Measurements from ENCODE around the gene R3HCC1L.

Gene R3HCC1L

DNA sequence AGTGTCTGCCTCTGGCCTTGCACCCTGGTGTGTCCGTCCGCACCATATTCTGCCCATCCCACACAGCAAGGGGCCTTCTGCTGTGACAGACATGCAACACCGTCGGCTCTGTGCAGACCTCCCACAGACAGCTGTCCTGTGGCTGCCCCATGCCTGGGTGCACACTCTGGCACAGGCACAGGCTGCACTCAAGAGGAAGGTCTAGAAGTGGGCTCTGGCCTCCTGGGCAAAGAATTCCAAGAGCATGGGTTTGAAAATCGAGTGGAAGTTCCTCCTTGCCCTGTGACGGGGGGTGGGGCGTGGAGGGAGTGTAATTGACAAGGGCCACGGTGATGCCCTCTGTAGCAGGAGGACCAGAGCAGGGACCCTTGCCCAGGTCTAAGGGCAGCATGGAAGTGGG, 137.8 kb downstream of the R3HCC1L start:
- Histone ChIP-seq H3K4me1 (ENCODE audit: insufficient read depth, poor library complexity, severe bottlenecking) (peaks cover 4% of the 10 kb centered on the region), H3K27me3 (ENCODE audit: insufficient read depth, poor library complexity, severe bottlenecking) (no peaks in the 10 kb centered on the region), H3K36me3 (ENCODE audit: low read depth) (no peaks in the 10 kb centered on the region), H3K4me3 (ENCODE audit: severe bottlenecking) (no peak overlapping the region), H3K27ac (ENCODE audit: poor library complexity, severe bottlenecking) (no peak overlapping the region), H3K9me3 (ENCODE audit: severe bottlenecking) (no peaks in the 10 kb centered on the region)
- TF ChIP-seq, protein P1, sequence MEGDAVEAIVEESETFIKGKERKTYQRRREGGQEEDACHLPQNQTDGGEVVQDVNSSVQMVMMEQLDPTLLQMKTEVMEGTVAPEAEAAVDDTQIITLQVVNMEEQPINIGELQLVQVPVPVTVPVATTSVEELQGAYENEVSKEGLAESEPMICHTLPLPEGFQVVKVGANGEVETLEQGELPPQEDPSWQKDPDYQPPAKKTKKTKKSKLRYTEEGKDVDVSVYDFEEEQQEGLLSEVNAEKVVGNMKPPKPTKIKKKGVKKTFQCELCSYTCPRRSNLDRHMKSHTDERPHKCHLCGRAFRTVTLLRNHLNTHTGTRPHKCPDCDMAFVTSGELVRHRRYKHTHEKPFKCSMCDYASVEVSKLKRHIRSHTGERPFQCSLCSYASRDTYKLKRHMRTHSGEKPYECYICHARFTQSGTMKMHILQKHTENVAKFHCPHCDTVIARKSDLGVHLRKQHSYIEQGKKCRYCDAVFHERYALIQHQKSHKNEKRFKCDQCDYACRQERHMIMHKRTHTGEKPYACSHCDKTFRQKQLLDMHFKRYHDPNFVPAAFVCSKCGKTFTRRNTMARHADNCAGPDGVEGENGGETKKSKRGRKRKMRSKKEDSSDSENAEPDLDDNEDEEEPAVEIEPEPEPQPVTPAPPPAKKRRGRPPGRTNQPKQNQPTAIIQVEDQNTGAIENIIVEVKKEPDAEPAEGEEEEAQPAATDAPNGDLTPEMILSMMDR (IDR thresholded peaks at IDR 0.05; ENCODE audit: poor library complexity, severe bottlenecking), result no peak
- ATAC-seq (ENCODE audit: low read depth) (no peak), DNase-seq (ENCODE audit: low spot score) (peak; percentile 37)

DNA sequence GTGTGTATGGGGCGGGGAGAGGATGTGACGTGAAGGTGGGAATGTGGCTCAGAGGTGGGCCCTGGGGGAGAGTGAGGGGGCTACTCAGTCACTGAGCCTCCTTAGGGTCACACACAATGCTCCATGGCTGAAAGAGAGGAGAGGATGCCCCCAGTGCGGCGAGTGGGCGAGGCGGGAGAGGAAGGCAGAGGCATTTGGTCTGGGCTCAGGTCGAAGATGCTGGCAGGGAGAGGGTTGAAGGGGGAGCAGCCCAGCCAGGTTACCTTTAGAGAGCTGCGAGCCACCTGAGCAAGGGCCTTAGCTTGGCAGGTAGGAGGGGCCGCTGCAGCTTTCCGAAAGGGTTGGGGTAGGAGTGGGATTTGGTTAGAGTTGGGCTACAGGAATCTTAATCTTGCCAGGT, 138.2 kb downstream of the R3HCC1L start:
- no peaks in the 10 kb centered on the region for H3K9me3 ChIP-seq (ENCODE audit: severe bottlenecking)
- H3K36me3 ChIP-seq (ENCODE audit: low read depth), result no peaks in the 10 kb centered on the region
- H3K27me3 ChIP-seq (ENCODE audit: insufficient read depth, poor library complexity, severe bottlenecking), result no peaks in the 10 kb centered on the region
- TF ChIP-seq, protein P1 (IDR thresholded peaks at IDR 0.05; ENCODE audit: poor library complexity, severe bottlenecking), result no peak
- DNase-seq (ENCODE audit: low spot score) (no peak), ATAC-seq (ENCODE audit: low read depth) (no peak)
- peaks cover 4% of the 10 kb centered on the region for H3K4me1 ChIP-seq (ENCODE audit: insufficient read depth, poor library complexity, severe bottlenecking)
- no peak overlapping the region for H3K27ac ChIP-seq (ENCODE audit: poor library complexity, severe bottlenecking)
- no peak overlapping the region for H3K4me3 ChIP-seq (ENCODE audit: severe bottlenecking)

DNA sequence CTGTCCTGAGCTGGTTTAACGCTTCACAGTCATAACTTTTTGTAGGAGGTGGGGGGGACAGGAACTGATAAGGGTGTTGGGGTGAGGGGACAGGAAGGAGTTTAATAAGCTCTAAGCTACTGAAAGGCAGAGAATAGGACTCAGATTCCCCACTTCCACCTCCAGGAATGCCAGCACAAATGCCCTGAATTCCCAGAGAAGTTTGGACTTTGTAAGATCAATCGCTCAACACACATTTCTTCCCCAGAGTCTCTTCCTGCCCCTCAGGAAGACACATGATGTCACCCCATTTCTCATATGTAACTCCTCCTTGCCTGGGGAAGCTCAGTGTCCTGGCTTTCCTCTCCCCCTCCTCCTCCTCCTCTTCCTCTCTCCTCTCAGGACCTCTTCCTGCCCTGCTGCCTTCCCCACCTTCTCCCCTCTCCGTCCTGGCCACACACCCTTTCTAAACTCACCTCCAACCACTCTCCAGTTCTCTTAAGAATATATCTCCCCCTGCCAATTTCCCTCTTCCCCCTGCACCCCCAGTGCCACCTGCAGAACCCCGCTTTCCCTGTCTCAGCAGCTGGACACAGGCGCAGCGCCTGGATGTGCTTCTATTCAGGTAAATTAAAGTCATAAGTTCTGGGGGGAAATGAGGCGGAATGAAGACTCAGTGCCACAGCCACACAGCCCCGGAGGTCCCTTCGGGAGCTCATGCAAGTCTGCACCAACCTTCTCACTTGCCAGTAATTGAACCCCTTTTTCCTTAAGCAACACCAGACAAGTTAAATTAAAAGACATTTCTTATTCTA, 138.8 kb downstream of the R3HCC1L start:
- H3K4me3 ChIP-seq (ENCODE audit: severe bottlenecking), result no peak overlapping the region
- ATAC-seq (ENCODE audit: low read depth) (no peak), DNase-seq (ENCODE audit: low spot score) (peak; percentile 4)
- no peak overlapping the region for H3K27ac ChIP-seq (ENCODE audit: poor library complexity, severe bottlenecking)
- peaks cover 4% of the 10 kb centered on the region for H3K4me1 ChIP-seq (ENCODE audit: insufficient read depth, poor library complexity, severe bottlenecking)
- H3K27me3 ChIP-seq (ENCODE audit: insufficient read depth, poor library complexity, severe bottlenecking), result no peaks in the 10 kb centered on the region
- TF ChIP-seq, protein P1 (IDR thresholded peaks at IDR 0.05; ENCODE audit: poor library complexity, severe bottlenecking), result no peak
- no peaks in the 10 kb centered on the region for H3K36me3 ChIP-seq (ENCODE audit: low read depth)
- H3K9me3 ChIP-seq (ENCODE audit: severe bottlenecking), result no peaks in the 10 kb centered on the region

GRCh38 chr10:98274562-98274961, 140.1 kb downstream of the R3HCC1L start:
- Histone ChIP-seq H3K36me3 (ENCODE audit: low read depth) (no peaks in the 10 kb centered on the region), H3K4me3 (ENCODE audit: severe bottlenecking) (no peak overlapping the region), H3K27ac (ENCODE audit: poor library complexity, severe bottlenecking) (no peak overlapping the region), H3K4me1 (ENCODE audit: insufficient read depth, poor library complexity, severe bottlenecking) (peaks cover 3% of the 10 kb centered on the region), H3K27me3 (ENCODE audit: insufficient read depth, poor library complexity, severe bottlenecking) (no peaks in the 10 kb centered on the region), H3K9me3 (ENCODE audit: severe bottlenecking) (no peaks in the 10 kb centered on the region)
- ATAC-seq (ENCODE audit: low read depth) (no peak), DNase-seq (ENCODE audit: low spot score) (peak; percentile 1)
- TF ChIP-seq, protein P1 (IDR thresholded peaks at IDR 0.05; ENCODE audit: poor library complexity, severe bottlenecking), result no peak

DNA sequence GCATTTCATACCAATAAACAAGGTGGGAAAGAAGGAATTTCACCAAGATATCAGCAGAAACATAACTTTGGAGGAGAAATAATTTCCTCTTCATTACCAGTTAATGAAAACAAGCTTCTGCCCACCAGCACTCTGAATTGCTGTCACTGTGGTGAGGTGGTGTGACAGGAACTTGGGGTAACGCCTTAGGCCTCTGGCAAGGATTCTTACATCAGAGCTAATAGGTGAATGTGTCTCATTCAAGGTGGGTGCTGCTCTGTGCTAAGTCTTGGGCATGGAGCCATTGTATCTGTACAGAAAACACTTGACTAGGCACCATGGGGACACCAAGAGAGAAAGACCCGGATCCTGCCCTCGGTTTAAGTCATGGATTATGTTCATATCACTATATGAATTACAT, 141.9 kb downstream of the R3HCC1L start:
- H3K4me3 ChIP-seq (ENCODE audit: severe bottlenecking), result no peak overlapping the region
- H3K27me3 ChIP-seq (ENCODE audit: insufficient read depth, poor library complexity, severe bottlenecking), result no peaks in the 10 kb centered on the region
- no peaks in the 10 kb centered on the region for H3K9me3 ChIP-seq (ENCODE audit: severe bottlenecking)
- peak; percentile 3 for DNase-seq (ENCODE audit: low spot score)
- H3K36me3 ChIP-seq (ENCODE audit: low read depth), result no peaks in the 10 kb centered on the region
- ATAC-seq (ENCODE audit: low read depth), result no peak
- TF ChIP-seq, protein P1 (IDR thresholded peaks at IDR 0.05; ENCODE audit: poor library complexity, severe bottlenecking), result no peak
- H3K27ac ChIP-seq (ENCODE audit: poor library complexity, severe bottlenecking), result no peak overlapping the region
- H3K4me1 ChIP-seq (ENCODE audit: insufficient read depth, poor library complexity, severe bottlenecking), result no peaks in the 10 kb centered on the region
